CMK (cell line): ENCODE data around the gene HID1.
"Not testable (repeated sequence)": the region's sequence is repeated elsewhere in the genome, so short reads cannot be mapped to it uniquely, and the experiment has no call there.

Experiments
- DNase-seq: peaks from one replicate; pipeline ENCODE4 v3.0.0-alpha.2; 2010; ENCODE audit warnings: low read depth

The HID1 gene

DNA sequence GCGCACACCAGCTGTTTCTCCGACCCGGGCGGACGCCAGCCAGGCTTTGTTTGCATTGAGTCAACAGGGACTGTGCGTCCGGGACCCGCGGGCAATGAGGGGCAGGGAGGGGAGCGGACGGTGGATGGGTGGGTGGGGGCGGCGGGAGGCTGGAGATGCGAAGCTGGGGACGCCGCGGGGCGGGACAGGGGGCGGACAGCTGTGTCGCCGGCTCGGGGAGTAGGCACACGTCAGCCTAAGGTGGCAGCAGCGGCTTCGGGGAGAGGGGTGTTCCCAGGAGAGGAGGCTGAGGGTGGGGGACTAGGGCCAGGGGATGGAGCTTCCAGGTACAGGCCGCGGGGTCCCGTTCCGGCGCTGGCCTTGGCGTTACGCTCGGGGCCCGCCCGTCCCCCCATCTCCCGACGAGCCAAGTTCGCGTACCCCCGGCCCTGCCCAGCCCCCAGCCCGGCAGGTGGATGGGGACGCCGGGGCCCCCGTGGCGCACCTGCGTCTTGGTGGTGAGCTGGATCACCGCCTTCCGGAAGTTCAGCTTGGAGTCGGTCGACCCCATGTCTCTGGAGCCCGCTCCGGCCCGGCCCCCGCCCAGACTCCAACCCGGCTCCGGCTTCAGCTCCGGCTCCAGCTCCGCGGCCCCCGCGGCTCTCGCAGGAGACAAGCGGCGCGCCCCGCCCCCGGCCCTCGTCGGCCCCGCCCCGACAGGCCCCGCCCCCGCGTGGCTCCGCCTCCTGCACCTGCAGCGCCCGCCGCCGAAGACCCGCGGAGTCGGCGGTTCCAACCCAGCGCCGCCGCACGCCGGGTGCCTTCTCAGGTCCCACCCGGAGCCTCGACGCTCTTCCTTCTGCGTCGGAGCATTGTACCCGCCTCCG, at the start of gene HID1:
Gene HID1 (minus strand): TSS at position 653 of the 866 bp plus-strand sequence. CDS start 103 bp downstream, at position 550.
- DNase-seq: no peak

DNA sequence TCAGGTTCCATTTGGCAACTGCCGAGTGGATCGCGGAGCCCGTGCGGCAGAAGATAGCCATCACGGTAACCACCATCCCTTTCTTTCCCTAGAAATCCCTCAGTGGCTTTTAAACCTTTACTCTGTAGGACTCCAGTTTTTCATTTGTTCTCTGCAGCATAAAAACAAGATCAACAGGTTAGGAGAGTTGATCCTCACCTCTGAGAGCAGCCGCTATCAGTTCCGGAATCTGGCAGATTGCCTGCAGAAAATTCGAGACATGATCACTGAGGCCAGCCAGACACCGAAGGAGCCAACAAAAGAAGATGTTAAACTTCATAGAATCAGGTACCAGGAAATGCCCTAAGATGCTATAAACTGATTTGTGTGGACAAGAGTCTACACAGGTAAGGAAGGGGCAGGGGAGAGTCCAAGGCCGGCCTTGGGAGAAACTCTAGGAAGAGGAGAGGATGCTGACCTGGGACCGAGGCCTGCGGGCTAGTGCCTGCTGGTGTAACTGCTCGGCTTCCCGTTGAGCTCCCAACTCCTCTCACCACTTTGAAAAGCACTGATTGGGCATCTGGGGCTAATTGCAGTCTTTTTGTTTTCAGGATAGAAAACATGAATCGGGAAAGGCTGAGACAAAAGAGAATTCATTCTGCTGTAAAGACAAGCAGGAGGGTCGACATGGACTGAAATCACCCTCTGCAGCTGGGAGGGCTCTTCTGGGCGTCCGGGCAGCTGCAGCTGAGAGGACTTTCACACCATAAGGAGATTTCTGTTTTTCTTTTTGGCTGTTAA, 48.0 kb upstream of the HID1 start:
- no peak for DNase-seq

GRCh38 chr17:75019710-75020109, 47.2 kb upstream of the HID1 start:
- DNase-seq: no peak

DNA sequence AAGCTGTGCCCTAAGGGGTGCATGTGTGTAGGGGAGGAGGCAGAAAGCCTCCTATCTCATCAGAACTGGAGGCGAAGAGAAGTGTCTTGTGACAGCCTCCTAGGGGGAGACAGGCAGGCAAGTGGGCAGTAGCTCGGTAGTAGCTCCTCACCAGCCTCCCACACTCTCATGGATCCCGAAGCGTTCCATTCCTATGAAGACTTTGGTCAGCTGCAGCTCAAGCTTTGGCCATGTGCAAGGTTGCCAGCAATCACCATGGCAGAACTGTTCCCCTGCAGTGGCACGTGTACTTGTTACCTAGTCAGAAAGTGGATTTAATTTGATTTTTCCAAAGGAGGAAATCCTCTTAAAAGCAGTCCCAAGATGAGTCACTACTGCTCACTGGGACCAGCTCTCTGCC, 46.6 kb upstream of the HID1 start:
- DNase-seq: no peak

- DNase-seq: no peak
These were observed 40.6 kb upstream of the HID1 start for GRCh38 chr17:75013092-75013559.

DNA sequence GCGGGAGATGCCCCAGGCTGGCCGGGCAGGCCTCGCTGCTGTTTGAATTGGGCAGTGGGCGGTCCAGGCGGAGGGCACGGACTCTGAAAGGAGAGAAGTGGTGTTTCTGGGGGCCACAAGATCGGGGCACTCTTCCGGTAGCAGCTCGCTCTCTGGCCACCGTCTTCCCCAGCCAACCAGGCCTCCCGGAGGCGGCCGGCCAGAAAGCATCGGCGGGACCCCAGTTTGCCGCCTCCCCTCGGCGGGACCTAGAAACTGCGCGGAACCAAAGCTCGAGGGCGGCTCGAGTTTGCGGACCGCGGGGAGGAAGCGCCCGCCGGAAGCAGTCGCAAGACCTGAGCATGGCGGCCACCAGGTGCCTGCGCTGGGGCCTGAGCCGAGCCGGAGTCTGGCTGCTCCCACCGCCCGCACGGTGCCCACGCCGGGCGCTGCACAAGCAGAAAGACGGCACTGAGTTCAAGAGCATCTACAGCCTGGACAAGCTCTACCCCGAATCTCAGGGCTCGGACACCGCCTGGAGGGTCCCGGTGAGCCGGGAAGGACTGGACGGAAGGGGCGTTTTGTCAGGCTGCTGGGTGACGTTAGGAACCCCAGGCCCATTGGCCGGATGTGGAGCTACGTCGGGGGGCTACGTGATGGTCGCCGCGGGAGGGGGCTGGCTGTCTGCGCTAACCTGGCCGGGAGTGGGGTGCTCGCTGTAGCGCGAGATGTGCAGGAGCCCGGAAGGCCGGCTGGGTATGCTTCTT, 40.0 kb upstream of the HID1 start, which contains the start of gene MRPL58:
Gene MRPL58 (plus strand): TSS at position 325 of the 746 bp plus-strand sequence. CDS start 17 bp downstream, at position 342.
- DNase-seq: peak; percentile 82

- no peak for DNase-seq
These were observed 39.5 kb upstream of the HID1 start for GRCh38 chr17:75012096-75012345.

- no peak for DNase-seq
These were observed 39.0 kb upstream of the HID1 start for GRCh38 chr17:75011401-75012095.

DNA sequence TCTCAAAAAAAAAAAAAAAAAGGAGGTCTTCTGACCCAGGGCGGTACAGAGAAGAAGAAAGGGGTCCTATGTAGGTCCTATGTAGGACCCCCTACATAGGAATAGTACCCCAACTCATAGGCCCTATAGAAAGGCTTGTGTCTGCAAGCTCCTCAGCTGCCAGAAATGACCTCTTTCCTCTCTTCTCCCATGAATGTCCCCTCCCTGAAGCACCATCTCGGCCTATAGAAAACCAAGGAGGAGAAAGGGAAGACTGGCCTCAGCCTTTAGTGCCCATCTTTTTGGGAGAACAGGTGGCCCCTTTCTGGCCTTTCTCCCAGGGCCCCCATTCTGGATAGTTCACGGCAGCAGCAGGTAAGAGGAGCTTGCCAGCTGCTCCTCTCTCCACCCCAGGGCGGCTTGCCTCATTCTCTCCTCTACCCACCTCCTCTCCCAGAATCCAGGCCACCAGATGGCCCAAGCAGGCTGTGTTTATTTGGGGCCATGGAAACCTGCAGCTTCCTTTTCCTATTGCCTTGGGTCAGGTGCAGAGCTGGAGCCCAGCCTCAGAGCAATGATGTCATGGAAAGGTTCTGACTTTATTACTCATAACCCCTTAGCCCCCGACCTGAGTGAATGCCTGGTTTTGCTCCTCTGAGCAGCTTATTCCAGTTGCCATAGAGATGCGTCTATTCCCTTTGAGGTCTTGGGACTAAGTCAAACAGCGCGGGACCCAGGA, 38.3 kb upstream of the HID1 start:
- no peak for DNase-seq

DNA sequence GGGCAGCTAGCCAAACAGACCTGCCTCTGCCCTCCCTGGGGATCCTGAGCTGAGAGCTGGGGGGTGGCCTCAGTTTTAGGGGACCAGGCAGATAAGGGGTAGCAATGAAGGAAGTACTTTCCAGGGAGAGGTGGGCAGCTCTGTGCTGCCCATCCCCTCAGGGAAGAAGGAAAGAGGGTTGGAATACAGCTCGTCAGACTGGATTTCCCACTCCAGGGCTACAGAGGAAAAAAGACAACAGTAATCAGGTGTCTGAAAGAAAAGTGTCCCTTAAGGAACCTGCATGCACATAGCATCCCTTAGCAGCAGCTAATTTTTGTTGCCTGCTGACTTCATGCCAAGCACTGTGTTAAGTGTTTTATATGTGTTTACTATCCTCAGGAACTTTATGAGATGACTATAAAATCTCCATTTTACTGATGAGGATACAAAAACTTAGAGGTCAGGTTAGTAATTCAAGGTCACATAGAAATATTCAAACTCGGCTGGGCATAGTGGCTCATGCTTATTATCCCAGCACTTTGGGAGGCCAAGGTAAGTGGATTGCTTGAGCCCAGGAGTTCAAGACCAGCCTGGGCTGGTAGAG, 36.7 kb upstream of the HID1 start:
- DNase-seq: no peak

GRCh38 chr17:75008373-75008772, 35.8 kb upstream of the HID1 start:
- DNase-seq: no peak

- DNase-seq: peak; percentile 32
These were observed 34.1 kb upstream of the HID1 start for GRCh38 chr17:75006653-75007052.

DNA sequence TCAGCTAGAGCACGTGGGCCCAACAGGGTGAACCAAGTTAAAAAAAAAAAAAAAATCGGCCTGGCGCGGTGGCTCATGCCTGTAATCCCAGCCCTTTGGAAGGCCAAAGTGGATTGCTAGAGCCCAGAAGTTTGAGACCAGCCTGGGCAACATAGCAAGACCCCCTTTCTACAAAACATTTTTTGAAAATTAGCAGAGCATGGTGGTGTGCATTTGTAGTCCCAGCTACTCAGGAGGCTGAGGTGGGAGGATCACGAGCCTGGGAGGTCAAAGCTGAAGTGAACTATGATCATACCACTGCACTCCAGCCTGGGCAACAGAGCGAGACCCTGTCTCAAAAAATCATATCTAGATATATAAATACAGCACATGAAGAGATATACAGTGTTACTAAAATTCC, 33.5 kb upstream of the HID1 start:
- not testable (repeated sequence) for DNase-seq

- no peak for DNase-seq
These were observed 32.7 kb upstream of the HID1 start for GRCh38 chr17:75005291-75005690.

DNA sequence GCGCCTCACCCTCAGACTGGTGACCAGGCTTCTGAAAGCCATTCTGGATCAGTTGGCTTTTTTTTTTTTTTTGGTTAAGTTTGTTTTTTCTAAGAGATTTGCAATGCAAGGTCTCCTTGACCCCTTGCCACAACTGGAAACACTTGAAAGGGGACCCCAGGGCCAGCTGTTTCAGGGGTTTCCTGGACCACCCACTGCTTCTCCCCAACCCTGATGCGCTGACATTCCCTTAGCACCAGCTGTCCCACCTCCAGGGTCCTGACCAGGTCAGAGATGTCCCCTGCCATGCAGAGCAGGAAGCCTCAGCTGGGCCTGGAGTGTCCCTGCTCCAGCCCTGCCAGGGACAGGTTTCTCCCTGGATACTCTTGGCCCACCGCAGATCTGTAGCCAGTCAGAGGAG, 31.8 kb upstream of the HID1 start:
- no peak for DNase-seq

GRCh38 chr17:75003957-75004355, 31.4 kb upstream of the HID1 start:
- no peak for DNase-seq

GRCh38 chr17:75003070-75003956, 30.8 kb upstream of the HID1 start:
- no peak for DNase-seq

GRCh38 chr17:75001915-75002843, 29.6 kb upstream of the HID1 start:
- DNase-seq: no peak

DNA sequence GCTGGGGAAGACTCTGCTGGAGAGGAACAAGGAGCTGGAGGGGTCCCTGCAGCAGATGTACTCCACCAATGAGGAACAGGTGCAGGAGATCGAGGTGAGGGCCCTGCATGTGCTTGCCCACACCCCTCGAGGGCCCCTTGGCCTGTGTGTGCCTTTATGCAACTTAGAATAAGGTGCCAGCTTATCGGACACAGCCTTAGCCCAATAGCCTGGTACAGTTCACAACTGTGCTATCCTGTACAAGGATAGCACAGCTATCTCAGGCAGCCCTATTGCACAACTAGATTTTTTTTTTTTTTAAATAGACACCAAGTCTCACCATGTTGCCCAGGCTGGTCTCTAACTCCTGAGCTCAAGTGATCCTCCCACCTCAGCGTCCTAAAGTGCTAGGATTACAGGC, 27.0 kb upstream of the HID1 start:
- no peak for DNase-seq
